NK-92 (cell line): Measurements from ENCODE around the gene PRIMA1.

Source experiments
- DNase-seq: peaks from one replicate; lab custom pipeline; 2025; ENCODE audit not compliant: unreplicated experiment; lab: John Stamatoyannopoulos, UW

The PRIMA1 gene

GRCh38 chr14:93733631-93734030 lies 54.7 kb downstream of the PRIMA1 start:
- DNase-seq = no peak

- no peak for DNase-seq
These were observed 55.1 kb downstream of the PRIMA1 start for GRCh38 chr14:93733231-93733630.

GRCh38 chr14:93732524-93732923 lies 55.8 kb downstream of the PRIMA1 start:
- DNase-seq = no peak

GRCh38 chr14:93731753-93732152 lies 56.5 kb downstream of the PRIMA1 start:
- no peak for DNase-seq

- DNase-seq = no peak
These were observed 58.3 kb downstream of the PRIMA1 start for GRCh38 chr14:93729993-93730392.

- DNase-seq = no peak
These were observed 59.7 kb downstream of the PRIMA1 start for GRCh38 chr14:93728651-93729016.

- DNase-seq = no peak
These were observed 60.2 kb downstream of the PRIMA1 start for GRCh38 chr14:93727917-93728650.

- no peak for DNase-seq
These were observed 61.1 kb downstream of the PRIMA1 start for GRCh38 chr14:93727039-93727740.

GRCh38 chr14:93725993-93726392 lies 62.3 kb downstream of the PRIMA1 start:
- DNase-seq = no peak

- DNase-seq = no peak
These were observed 63.2 kb downstream of the PRIMA1 start for GRCh38 chr14:93725002-93725582.

GRCh38 chr14:93723001-93723400 lies 65.3 kb downstream of the PRIMA1 start:
- DNase-seq = no peak

GRCh38 chr14:93720981-93721483 lies 67.3 kb downstream of the PRIMA1 start:
- no peak for DNase-seq

GRCh38 chr14:93720076-93720815 lies 68.0 kb downstream of the PRIMA1 start:
- no peak for DNase-seq

GRCh38 chr14:93719256-93719655 lies 69.0 kb downstream of the PRIMA1 start:
- DNase-seq = no peak

- DNase-seq = no peak
These were observed 70.5 kb downstream of the PRIMA1 start for GRCh38 chr14:93717668-93718320.

- DNase-seq = no peak
These were observed 71.3 kb downstream of the PRIMA1 start for GRCh38 chr14:93716746-93717667.

- DNase-seq = no peak
These were observed 72.1 kb downstream of the PRIMA1 start for GRCh38 chr14:93716002-93716745.

- DNase-seq = no peak
These were observed 72.9 kb downstream of the PRIMA1 start for GRCh38 chr14:93715279-93715927.

GRCh38 chr14:93714605-93715004 lies 73.7 kb downstream of the PRIMA1 start:
- no peak for DNase-seq
